NB4 (cell line): ENCODE results near the gene ADAM29.

ENCODE experiments used
- MYC ChIP-seq: IDR thresholded peaks from 2 replicates; pipeline ENCODE4 v1.6.1; 2011; ENCODE audit warnings: low read depth, low read length
- POLR2A ChIP-seq: IDR thresholded peaks from 2 replicates; pipeline ENCODE4 v1.6.1; 2011; ENCODE audit warnings: mild to moderate bottlenecking; ENCODE audit not compliant: insufficient read length; ENCODE audit errors: extremely low read depth
- TF ChIP-seq, protein P1 (sequence below): IDR thresholded peaks from one replicate; pipeline ENCODE4 v1.5.1; 2012; ENCODE audit warnings: low read depth, low read length
- TF ChIP-seq, protein P2 (sequence below): IDR thresholded peaks from 2 replicates; pipeline ENCODE4 v1.6.1; 2011; ENCODE audit warnings: low read depth, low read length

GRCh38 chr4:174907508-174907907, 10.7 kb upstream of the ADAM29 start:
- TF ChIP-seq, protein P1, sequence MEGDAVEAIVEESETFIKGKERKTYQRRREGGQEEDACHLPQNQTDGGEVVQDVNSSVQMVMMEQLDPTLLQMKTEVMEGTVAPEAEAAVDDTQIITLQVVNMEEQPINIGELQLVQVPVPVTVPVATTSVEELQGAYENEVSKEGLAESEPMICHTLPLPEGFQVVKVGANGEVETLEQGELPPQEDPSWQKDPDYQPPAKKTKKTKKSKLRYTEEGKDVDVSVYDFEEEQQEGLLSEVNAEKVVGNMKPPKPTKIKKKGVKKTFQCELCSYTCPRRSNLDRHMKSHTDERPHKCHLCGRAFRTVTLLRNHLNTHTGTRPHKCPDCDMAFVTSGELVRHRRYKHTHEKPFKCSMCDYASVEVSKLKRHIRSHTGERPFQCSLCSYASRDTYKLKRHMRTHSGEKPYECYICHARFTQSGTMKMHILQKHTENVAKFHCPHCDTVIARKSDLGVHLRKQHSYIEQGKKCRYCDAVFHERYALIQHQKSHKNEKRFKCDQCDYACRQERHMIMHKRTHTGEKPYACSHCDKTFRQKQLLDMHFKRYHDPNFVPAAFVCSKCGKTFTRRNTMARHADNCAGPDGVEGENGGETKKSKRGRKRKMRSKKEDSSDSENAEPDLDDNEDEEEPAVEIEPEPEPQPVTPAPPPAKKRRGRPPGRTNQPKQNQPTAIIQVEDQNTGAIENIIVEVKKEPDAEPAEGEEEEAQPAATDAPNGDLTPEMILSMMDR: no peak
- TF ChIP-seq POLR2A: no peak
- TF ChIP-seq, protein P2, sequence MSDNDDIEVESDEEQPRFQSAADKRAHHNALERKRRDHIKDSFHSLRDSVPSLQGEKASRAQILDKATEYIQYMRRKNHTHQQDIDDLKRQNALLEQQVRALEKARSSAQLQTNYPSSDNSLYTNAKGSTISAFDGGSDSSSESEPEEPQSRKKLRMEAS: no peak
- no peak for TF ChIP-seq MYC
